ENCODE results near the gene PLN.

DNA sequence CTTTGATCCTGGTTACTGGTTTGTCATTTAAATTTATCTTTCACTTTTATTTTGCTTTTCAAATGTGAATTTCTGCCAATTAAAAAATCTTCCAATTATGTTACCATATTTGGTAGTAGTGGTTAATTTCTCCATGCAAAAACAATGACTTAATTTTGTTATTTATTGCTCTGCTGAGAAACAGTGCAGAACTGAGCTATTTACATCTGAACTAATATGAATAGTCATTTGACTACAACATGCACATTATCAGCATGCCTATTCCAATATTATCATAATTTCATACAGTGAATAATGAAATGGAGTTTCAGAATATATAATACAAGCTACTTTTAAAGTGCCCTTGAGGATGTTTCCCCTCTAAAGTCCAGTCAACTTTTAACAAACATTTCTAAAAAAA, 517 bp downstream of the PLN start:
- TF ChIP-seq POLR2A (IDR thresholded peaks at IDR 0.05; ENCODE audit: low read depth, low read length) (no peak), MTA3 (IDR thresholded peaks at IDR 0.05; ENCODE audit: borderline replicate concordance, low read length) (no peak), NRF1 (conservative IDR thresholded peaks at IDR 0.05; ENCODE audit: low read depth, low read length) (no peak), SREBF1 (IDR thresholded peaks at IDR 0.05; ENCODE audit: low read length) (no peak), GATAD2B (conservative IDR thresholded peaks at IDR 0.05; ENCODE audit: low read depth) (no peak), EZH2 (IDR thresholded peaks at IDR 0.05; ENCODE audit: borderline replicate concordance, control insufficient read depth, low read depth, low read length) (no peak), ZSCAN29 (IDR thresholded peaks at IDR 0.05) (no peak)
- TF ChIP-seq, protein P1, sequence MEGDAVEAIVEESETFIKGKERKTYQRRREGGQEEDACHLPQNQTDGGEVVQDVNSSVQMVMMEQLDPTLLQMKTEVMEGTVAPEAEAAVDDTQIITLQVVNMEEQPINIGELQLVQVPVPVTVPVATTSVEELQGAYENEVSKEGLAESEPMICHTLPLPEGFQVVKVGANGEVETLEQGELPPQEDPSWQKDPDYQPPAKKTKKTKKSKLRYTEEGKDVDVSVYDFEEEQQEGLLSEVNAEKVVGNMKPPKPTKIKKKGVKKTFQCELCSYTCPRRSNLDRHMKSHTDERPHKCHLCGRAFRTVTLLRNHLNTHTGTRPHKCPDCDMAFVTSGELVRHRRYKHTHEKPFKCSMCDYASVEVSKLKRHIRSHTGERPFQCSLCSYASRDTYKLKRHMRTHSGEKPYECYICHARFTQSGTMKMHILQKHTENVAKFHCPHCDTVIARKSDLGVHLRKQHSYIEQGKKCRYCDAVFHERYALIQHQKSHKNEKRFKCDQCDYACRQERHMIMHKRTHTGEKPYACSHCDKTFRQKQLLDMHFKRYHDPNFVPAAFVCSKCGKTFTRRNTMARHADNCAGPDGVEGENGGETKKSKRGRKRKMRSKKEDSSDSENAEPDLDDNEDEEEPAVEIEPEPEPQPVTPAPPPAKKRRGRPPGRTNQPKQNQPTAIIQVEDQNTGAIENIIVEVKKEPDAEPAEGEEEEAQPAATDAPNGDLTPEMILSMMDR (IDR thresholded peaks at IDR 0.05 in 2 of 3, conservative IDR thresholded peaks at IDR 0.05 in 1 of 3; ENCODE audit: control insufficient read depth in 2 of 3, extremely low read depth in 1 of 3, insufficient read depth in 1 of 3, low read depth in 3 of 3, low read length in 3 of 3): no peak
- TF ChIP-seq, protein P2, sequence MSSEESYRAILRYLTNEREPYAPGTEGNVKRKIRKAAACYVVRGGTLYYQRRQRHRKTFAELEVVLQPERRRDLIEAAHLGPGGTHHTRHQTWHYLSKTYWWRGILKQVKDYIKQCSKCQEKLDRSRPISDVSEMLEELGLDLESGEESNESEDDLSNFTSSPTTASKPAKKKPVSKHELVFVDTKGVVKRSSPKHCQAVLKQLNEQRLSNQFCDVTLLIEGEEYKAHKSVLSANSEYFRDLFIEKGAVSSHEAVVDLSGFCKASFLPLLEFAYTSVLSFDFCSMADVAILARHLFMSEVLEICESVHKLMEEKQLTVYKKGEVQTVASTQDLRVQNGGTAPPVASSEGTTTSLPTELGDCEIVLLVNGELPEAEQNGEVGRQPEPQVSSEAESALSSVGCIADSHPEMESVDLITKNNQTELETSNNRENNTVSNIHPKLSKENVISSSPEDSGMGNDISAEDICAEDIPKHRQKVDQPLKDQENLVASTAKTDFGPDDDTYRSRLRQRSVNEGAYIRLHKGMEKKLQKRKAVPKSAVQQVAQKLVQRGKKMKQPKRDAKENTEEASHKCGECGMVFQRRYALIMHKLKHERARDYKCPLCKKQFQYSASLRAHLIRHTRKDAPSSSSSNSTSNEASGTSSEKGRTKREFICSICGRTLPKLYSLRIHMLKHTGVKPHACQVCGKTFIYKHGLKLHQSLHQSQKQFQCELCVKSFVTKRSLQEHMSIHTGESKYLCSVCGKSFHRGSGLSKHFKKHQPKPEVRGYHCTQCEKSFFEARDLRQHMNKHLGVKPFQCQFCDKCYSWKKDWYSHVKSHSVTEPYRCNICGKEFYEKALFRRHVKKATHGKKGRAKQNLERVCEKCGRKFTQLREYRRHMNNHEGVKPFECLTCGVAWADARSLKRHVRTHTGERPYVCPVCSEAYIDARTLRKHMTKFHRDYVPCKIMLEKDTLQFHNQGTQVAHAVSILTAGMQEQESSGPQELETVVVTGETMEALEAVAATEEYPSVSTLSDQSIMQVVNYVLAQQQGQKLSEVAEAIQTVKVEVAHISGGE (CRISPR knock-in tag; IDR thresholded peaks at IDR 0.05): no peak
- TF ChIP-seq, protein P3, sequence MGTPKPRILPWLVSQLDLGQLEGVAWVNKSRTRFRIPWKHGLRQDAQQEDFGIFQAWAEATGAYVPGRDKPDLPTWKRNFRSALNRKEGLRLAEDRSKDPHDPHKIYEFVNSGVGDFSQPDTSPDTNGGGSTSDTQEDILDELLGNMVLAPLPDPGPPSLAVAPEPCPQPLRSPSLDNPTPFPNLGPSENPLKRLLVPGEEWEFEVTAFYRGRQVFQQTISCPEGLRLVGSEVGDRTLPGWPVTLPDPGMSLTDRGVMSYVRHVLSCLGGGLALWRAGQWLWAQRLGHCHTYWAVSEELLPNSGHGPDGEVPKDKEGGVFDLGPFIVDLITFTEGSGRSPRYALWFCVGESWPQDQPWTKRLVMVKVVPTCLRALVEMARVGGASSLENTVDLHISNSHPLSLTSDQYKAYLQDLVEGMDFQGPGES (IDR thresholded peaks at IDR 0.05): no peak
- TF ChIP-seq, protein P4, sequence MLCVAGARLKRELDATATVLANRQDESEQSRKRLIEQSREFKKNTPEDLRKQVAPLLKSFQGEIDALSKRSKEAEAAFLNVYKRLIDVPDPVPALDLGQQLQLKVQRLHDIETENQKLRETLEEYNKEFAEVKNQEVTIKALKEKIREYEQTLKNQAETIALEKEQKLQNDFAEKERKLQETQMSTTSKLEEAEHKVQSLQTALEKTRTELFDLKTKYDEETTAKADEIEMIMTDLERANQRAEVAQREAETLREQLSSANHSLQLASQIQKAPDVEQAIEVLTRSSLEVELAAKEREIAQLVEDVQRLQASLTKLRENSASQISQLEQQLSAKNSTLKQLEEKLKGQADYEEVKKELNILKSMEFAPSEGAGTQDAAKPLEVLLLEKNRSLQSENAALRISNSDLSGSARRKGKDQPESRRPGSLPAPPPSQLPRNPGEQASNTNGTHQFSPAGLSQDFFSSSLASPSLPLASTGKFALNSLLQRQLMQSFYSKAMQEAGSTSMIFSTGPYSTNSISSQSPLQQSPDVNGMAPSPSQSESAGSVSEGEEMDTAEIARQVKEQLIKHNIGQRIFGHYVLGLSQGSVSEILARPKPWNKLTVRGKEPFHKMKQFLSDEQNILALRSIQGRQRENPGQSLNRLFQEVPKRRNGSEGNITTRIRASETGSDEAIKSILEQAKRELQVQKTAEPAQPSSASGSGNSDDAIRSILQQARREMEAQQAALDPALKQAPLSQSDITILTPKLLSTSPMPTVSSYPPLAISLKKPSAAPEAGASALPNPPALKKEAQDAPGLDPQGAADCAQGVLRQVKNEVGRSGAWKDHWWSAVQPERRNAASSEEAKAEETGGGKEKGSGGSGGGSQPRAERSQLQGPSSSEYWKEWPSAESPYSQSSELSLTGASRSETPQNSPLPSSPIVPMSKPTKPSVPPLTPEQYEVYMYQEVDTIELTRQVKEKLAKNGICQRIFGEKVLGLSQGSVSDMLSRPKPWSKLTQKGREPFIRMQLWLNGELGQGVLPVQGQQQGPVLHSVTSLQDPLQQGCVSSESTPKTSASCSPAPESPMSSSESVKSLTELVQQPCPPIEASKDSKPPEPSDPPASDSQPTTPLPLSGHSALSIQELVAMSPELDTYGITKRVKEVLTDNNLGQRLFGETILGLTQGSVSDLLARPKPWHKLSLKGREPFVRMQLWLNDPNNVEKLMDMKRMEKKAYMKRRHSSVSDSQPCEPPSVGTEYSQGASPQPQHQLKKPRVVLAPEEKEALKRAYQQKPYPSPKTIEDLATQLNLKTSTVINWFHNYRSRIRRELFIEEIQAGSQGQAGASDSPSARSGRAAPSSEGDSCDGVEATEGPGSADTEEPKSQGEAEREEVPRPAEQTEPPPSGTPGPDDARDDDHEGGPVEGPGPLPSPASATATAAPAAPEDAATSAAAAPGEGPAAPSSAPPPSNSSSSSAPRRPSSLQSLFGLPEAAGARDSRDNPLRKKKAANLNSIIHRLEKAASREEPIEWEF (IDR thresholded peaks at IDR 0.05; ENCODE audit: insufficient replicate concordance, low read depth, low read length): no peak

Data from GM12878 (cell line).